Left lung (tissue), 10 donors: ENCODE results near the gene KRT84. TPM values are rescaled to one million over a fixed set of nuclear protein-coding genes. Genes with fewer than 3 reads are reported as not detected.
"Not testable (repeated sequence)": the region's sequence is repeated elsewhere in the genome, so short reads cannot be mapped to it uniquely, and the experiment has no call there.

ENCODE experiments used
- ATAC-seq: fragments of 200-7000 bp; cut with Tn5 transposase; one replicate; pipeline ENCODE4 v1.9.1; 2020; ENCODE audit warnings: moderate library complexity
- DNase-seq, 4 donors: peaks; one replicate each; pipeline ENCODE4 v3.0.0-alpha.2; 2013 to 2020
- H3K27ac ChIP-seq, 2 donors: fragments of 200-600 bp; sonication (generic) in 1 of 2; one replicate each; pipeline versions ENCODE4 v1.5.0 to v1.8.0; 2020 to 2021
- H3K27me3 ChIP-seq, 2 donors: fragments of 200-600 bp; sonication (generic) in 1 of 2; one replicate each; pipeline versions ENCODE4 v1.5.0 to v1.8.0; 2020 to 2021
- H3K36me3 ChIP-seq, 2 donors: fragments of 200-600 bp; sonication (generic) in 1 of 2; one replicate each; pipeline versions ENCODE4 v1.5.0 to v1.8.0; 2020 to 2021
- H3K4me1 ChIP-seq, 2 donors: fragments of 200-600 bp; one replicate each; pipeline ENCODE4 v1.8.0; 2021
- H3K4me3 ChIP-seq, 2 donors: fragments of 200-600 bp; sonication (generic) in 1 of 2; one replicate each; pipeline versions ENCODE4 v1.5.0 to v1.8.0; 2020 to 2021; ENCODE audit warnings: mild to moderate bottlenecking in 1 of 2
- H3K9me3 ChIP-seq, 2 donors: fragments of 200-600 bp; sonication (generic) in 1 of 2; one replicate each; pipeline versions ENCODE4 v1.5.0 to v1.8.0; 2020 to 2021
- CTCF ChIP-seq, 2 donors: fragments of 200-600 bp; sonication (generic) in 1 of 2; IDR thresholded peaks; one replicate each; pipeline versions ENCODE4 v1.5.0 to v1.8.0; 2021; ENCODE audit warnings: antibody characterized with exemption in 2 of 2
- intact Hi-C, 2 donors: fragments of 100-400 bp; cut with DNase I; formaldehyde crosslinking; loops; one replicate each; pipeline versions ENCODE4 v1.11.2 to v1.14.2; 2022
- polyA plus RNA-seq, 6 donors: library from polyadenylated mRNA; unstranded; fragments of 120-200 nt; gene quantifications; one replicate each; pipeline ENCODE4 v1.2.1, GENCODE V29; 2013; ENCODE audit not compliant: insufficient read length in 6 of 6
- total RNA-seq, 2 donors: library from RNA; stranded (reverse); fragmentation: NEBNext Ultra II Directional; extraction: Animal tissue kit (Norgen Biotek cat#: 25700); gene quantifications; one replicate each; pipeline ENCODE4 v1.2.1, GENCODE V29; 2021
- donor health status: DM: no; HTN: yes; CAD: no.
- donor health status: DM: no; HTN: no; CAD: no.

The KRT84 gene
- total and polyA plus RNA-seq, 8 donors = not detected

GRCh38 chr12:52349196-52349595 is 36.3 kb downstream of the KRT84 start:
- TF ChIP-seq CTCF (IDR thresholded peaks at IDR 0.05) = no peak
- Histone ChIP-seq H3K4me3 (no peak overlapping the region), H3K9me3 (no peaks in the 10 kb centered on the region), H3K36me3 (no peaks in the 10 kb centered on the region), H3K27me3 (peaks cover 0 to 4% of the 10 kb centered on the region in 2 donors), H3K4me1 (peaks cover 0 to 6% of the 10 kb centered on the region in 2 donors), H3K27ac (no peak overlapping the region)
- no peak for ATAC-seq
- intact Hi-C loops = no loop called here
- no peak for DNase-seq

DNA sequence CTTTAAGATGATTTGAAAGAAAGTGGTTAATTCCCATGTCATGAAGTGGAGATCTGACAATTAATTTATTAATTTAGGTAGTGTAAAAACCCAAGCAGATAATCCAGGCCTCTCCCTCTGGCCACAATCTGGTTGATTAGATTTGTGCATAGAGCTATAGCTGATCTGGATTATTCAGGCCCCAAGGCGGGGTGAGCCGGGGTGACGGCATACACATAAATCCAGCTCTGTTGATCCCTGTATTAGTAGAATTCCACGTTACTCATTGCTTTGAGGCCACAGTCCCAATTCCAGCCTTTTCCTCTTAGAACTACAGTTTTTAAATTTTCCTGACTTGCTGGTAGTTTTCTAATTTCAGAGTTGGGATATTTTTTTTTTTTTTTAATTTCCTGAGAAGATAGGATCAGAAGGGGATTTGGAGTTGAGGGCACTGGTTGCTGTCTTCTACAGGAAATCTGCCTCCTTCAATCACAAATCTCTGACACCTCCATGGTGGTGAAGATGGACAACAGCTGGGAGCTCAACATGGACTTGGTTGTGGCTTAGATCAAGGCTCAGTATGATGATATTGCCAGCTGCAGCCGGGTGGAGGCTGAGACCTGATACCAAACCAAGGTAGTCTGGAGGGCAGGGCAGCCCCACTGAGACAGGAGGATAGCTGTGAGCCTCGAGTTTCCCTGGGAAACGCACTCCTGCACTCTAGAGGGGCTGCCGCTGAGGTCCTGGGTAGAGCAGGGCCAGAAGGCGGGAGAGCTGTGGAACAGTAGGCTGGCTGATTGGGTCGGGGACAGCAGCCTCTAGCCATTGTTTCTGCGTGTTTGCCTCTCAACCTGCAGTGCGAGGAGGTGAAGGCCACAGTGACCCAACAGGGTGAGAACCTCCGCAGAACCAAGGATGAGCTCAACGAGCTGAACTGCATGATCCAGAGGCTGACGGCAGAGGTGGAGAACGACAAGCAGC is 37.6 kb downstream of the KRT84 start:
- H3K27ac ChIP-seq = no peak overlapping the region

GRCh38 chr12:52347016-52347415 is 38.4 kb downstream of the KRT84 start:
- intact Hi-C loops = no loop called here
- no peaks in the 10 kb centered on the region for H3K27me3 ChIP-seq

More for the DNA sequence above, 37.6 kb downstream of the KRT84 start:
- ATAC-seq (no peak), DNase-seq (no peak)
- Histone ChIP-seq H3K4me1 (peaks cover 0 to 6% of the 10 kb centered on the region in 2 donors), H3K36me3 (no peaks in the 10 kb centered on the region), H3K27me3 (peaks cover 0 to 4% of the 10 kb centered on the region in 2 donors), H3K9me3 (peaks cover 0 to 3% of the 10 kb centered on the region in 2 donors), H3K4me3 (no peak overlapping the region)
- TF ChIP-seq CTCF (IDR thresholded peaks at IDR 0.05) = no peak
- intact Hi-C loops = no loop called here

DNA sequence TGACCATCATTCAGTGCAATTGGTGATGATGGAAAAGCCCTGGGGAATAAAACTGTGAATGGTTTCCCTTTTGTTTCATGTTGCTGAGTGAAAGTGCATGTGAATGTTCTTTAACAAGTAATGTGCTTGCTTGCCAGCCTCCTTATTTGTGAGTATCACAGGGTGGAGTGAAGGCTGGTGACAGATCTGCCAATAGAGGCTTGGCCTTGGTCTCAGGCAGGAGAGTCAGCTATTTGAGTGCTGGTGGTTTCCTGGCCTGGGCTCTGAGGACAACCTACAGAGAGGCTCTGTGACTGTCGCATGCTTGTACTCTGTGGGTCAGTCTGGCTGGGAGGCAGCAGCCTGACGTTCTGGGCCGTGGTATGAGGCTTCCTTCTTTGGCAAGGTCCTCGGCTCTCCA is 38.9 kb downstream of the KRT84 start:
- Histone ChIP-seq H3K9me3 (peaks cover 0 to 3% of the 10 kb centered on the region in 2 donors), H3K4me1 (peaks cover 0 to 6% of the 10 kb centered on the region in 2 donors), H3K27ac (no peak overlapping the region), H3K36me3 (no peaks in the 10 kb centered on the region), H3K27me3 (no peaks in the 10 kb centered on the region), H3K4me3 (no peak overlapping the region)
- no peak for TF ChIP-seq CTCF (IDR thresholded peaks at IDR 0.05)
- intact Hi-C loops = no loop called here
- peak; percentile 74 for ATAC-seq
- peak in 1 of 4 donors; percentile 65 for DNase-seq

More at GRCh38 chr12:52347016-52347415, 38.4 kb downstream of the KRT84 start:
- no peak for TF ChIP-seq CTCF (IDR thresholded peaks at IDR 0.05)
- ATAC-seq (no peak), DNase-seq (no peak)
- H3K9me3 ChIP-seq = peaks cover 0 to 3% of the 10 kb centered on the region in 2 donors
- no peak overlapping the region for H3K27ac ChIP-seq
- no peak overlapping the region for H3K4me3 ChIP-seq
- H3K4me1 ChIP-seq = peaks cover 0 to 6% of the 10 kb centered on the region in 2 donors
- no peaks in the 10 kb centered on the region for H3K36me3 ChIP-seq

DNA sequence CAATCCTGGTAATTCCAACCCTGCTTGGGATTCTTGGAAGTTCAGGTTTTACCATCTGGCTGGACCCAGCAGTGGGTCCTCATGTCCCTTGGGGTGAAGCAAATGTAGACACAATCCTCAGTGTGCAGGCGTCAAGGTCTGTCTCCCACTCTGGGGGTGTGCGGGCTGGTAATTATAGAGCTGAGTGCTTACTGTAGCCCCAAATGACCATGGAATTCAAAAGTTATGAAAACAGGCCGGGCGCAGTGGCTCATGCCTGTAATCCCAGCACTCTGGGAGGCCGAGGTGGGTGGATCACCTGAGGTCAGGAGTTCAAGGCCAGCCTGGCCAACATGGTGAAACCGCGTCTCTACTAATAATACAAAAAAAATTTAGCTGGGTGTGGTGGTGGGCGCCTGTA is 40.4 kb downstream of the KRT84 start:
- intact Hi-C loops, H3K36me3 ChIP-seq: not testable (repeated sequence)

More for the DNA sequence above, 40.4 kb downstream of the KRT84 start:
- not testable (repeated sequence) for ATAC-seq, H3K4me1 ChIP-seq, DNase-seq, H3K4me3 ChIP-seq, H3K27ac ChIP-seq, H3K27me3 ChIP-seq, H3K9me3 ChIP-seq
